ENCODE results near the gene NPR3.

Gene NPR3

GRCh38 chr5:32833127-32833526 is 122.0 kb downstream of the NPR3 start:
- Histone ChIP-seq H3K4me1 (ENCODE audit: insufficient read depth, low read length, severe bottlenecking) (no peaks in the 10 kb centered on the region), H3K27me3 (ENCODE audit: insufficient read depth, low read length) (no peaks in the 10 kb centered on the region), H3F3A (ENCODE audit: insufficient read depth, low read length) (no peaks in the 10 kb centered on the region), H3K79me2 (ENCODE audit: insufficient read depth, low read length) (no peaks in the 10 kb centered on the region), H3K4me3 (ENCODE audit: low read depth, low read length, poor library complexity, severe bottlenecking) (no peak overlapping the region), H3K36me3 (ENCODE audit: insufficient read depth, low read length) (no peaks in the 10 kb centered on the region), H3K9ac (ENCODE audit: low read length) (no peak overlapping the region), H2AFZ (ENCODE audit: low read length) (no peak overlapping the region), H3K4me2 (ENCODE audit: low read length) (no peak overlapping the region), H3K9me2 (ENCODE audit: low read depth, low read length) (no peaks in the 10 kb centered on the region), H3K9me3 (ENCODE audit: low read length) (no peaks in the 10 kb centered on the region), H4K20me1 (ENCODE audit: insufficient read depth, low read length) (no peaks in the 10 kb centered on the region), H3K27ac (ENCODE audit: low read depth, low read length, poor library complexity, severe bottlenecking) (no peak overlapping the region)
- no peak for TF ChIP-seq CTCF (IDR thresholded peaks at IDR 0.05; ENCODE audit: low read length)
- TF ChIP-seq EZH2 (IDR thresholded peaks at IDR 0.05; ENCODE audit: borderline replicate concordance, low read length), result no peak

- TF ChIP-seq CTCF (IDR thresholded peaks at IDR 0.05; ENCODE audit: low read length) (no peak), EZH2 (IDR thresholded peaks at IDR 0.05; ENCODE audit: borderline replicate concordance, low read length) (no peak)
- H3K36me3 ChIP-seq (ENCODE audit: insufficient read depth, low read length), result no peaks in the 10 kb centered on the region
Measured at GRCh38 chr5:32833663-32834062, 122.5 kb downstream of the NPR3 start.

GRCh38 chr5:32834251-32834650 is 123.1 kb downstream of the NPR3 start:
- Histone ChIP-seq H4K20me1 (ENCODE audit: insufficient read depth, low read length) (no peaks in the 10 kb centered on the region), H3K27ac (ENCODE audit: low read depth, low read length, poor library complexity, severe bottlenecking) (no peak overlapping the region), H3K27me3 (ENCODE audit: insufficient read depth, low read length) (no peaks in the 10 kb centered on the region), H3K9me2 (ENCODE audit: low read depth, low read length) (no peaks in the 10 kb centered on the region), H3K9me3 (ENCODE audit: low read length) (no peaks in the 10 kb centered on the region), H3K79me2 (ENCODE audit: insufficient read depth, low read length) (no peaks in the 10 kb centered on the region), H3K4me2 (ENCODE audit: low read length) (no peak overlapping the region), H2AFZ (ENCODE audit: low read length) (no peak overlapping the region), H3K9ac (ENCODE audit: low read length) (no peak overlapping the region), H3K4me3 (ENCODE audit: low read depth, low read length, poor library complexity, severe bottlenecking) (no peak overlapping the region), H3K36me3 (ENCODE audit: insufficient read depth, low read length) (no peaks in the 10 kb centered on the region), H3K4me1 (ENCODE audit: insufficient read depth, low read length, severe bottlenecking) (no peaks in the 10 kb centered on the region), H3F3A (ENCODE audit: insufficient read depth, low read length) (no peaks in the 10 kb centered on the region)
- TF ChIP-seq CTCF (IDR thresholded peaks at IDR 0.05; ENCODE audit: low read length), result no peak
- no peak for TF ChIP-seq EZH2 (IDR thresholded peaks at IDR 0.05; ENCODE audit: borderline replicate concordance, low read length)

More at GRCh38 chr5:32833663-32834062, 122.5 kb downstream of the NPR3 start:
- Histone ChIP-seq H3K4me2 (ENCODE audit: low read length) (no peak overlapping the region), H3K4me3 (ENCODE audit: low read depth, low read length, poor library complexity, severe bottlenecking) (no peak overlapping the region), H3K27me3 (ENCODE audit: insufficient read depth, low read length) (no peaks in the 10 kb centered on the region), H3K9me3 (ENCODE audit: low read length) (no peaks in the 10 kb centered on the region), H2AFZ (ENCODE audit: low read length) (no peak overlapping the region), H3K9me2 (ENCODE audit: low read depth, low read length) (no peaks in the 10 kb centered on the region), H3K9ac (ENCODE audit: low read length) (no peak overlapping the region), H3K4me1 (ENCODE audit: insufficient read depth, low read length, severe bottlenecking) (no peaks in the 10 kb centered on the region), H3K79me2 (ENCODE audit: insufficient read depth, low read length) (no peaks in the 10 kb centered on the region), H4K20me1 (ENCODE audit: insufficient read depth, low read length) (no peaks in the 10 kb centered on the region), H3F3A (ENCODE audit: insufficient read depth, low read length) (no peaks in the 10 kb centered on the region), H3K27ac (ENCODE audit: low read depth, low read length, poor library complexity, severe bottlenecking) (no peak overlapping the region)

Measured in OCI-LY1 (cell line).